H7 (cell line): ENCODE data around the gene CDK17. TPM values are rescaled to one million over a fixed set of nuclear protein-coding genes. Genes with fewer than 3 reads are reported as not detected.
"Not testable (repeated sequence)": the region's sequence is repeated elsewhere in the genome, so short reads cannot be mapped to it uniquely, and the experiment has no call there.

Source experiments
- DNase-seq: peaks from one replicate; pipeline ENCODE4 v3.0.0; 2012
- H3K27me3 ChIP-seq: 2 replicates; pipeline ENCODE4 v1.6.0; 2011; ENCODE audit warnings: mild to moderate bottlenecking, low read length; ENCODE audit not compliant: control insufficient read depth, insufficient read depth
- H3K36me3 ChIP-seq: replicated peaks from 2 replicates; pipeline ENCODE4 v1.5.1; 2011; ENCODE audit warnings: low read length; ENCODE audit not compliant: control insufficient read depth, insufficient read depth
- H3K4me3 ChIP-seq: 2 replicates; pipeline ENCODE4 v1.5.1; 2011; ENCODE audit warnings: low read depth, mild to moderate bottlenecking, control low read depth, low read length, moderate library complexity; ENCODE audit not compliant: insufficient read depth
- total RNA-seq: library from RNA; depleted of rRNA; stranded (reverse); fragments of >200 nt; shearing (Covaris generic); gene quantifications from 2 replicates; pipeline ENCODE4 v1.2.3, GENCODE V29; 2014

Gene CDK17
- total RNA-seq, 1 experiment from 2014 or later = 25.5 TPM

- DNase-seq = no peak
- no peaks in the 10 kb centered on the region for H3K36me3 ChIP-seq
These were observed 13.4 kb downstream of the CDK17 start for GRCh38 chr12:96386794-96387193.

GRCh38 chr12:96383991-96384390, 16.2 kb downstream of the CDK17 start:
- Histone ChIP-seq H3K27me3 (no peaks in the 10 kb centered on the region), H3K4me3 (no peak overlapping the region), H3K36me3 (no peaks in the 10 kb centered on the region)
- DNase-seq = no peak

More at GRCh38 chr12:96386794-96387193, 13.4 kb downstream of the CDK17 start:
- H3K4me3 ChIP-seq = no peak overlapping the region
- H3K27me3 ChIP-seq = no peaks in the 10 kb centered on the region

- DNase-seq = no peak
- no peaks in the 10 kb centered on the region for H3K27me3 ChIP-seq
- no peaks in the 10 kb centered on the region for H3K36me3 ChIP-seq
- H3K4me3 ChIP-seq = no peak overlapping the region
These were observed 16.9 kb downstream of the CDK17 start for GRCh38 chr12:96383371-96383770.

DNA sequence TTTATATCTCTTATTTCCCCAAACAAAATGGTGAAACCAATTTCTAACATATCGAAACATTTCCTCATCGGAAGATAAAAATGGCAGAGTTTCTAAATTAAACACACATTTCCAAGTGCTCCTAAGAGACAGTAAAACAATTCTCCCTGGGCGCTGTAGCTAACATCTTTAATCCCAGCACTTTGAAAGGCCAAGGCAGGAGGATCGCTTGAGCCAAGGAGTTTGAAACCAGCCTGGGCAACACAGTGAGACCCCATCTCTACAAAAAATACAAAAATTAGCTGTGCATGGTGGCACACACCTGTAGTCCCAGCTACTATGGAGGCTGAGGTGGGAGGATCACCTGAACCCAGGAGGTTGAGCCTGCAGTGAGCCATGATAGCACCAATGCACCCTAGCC, 20.5 kb downstream of the CDK17 start:
- H3K4me3 ChIP-seq, H3K36me3 ChIP-seq, DNase-seq, H3K27me3 ChIP-seq: not testable (repeated sequence)

GRCh38 chr12:96378319-96378718, 21.9 kb downstream of the CDK17 start:
- no peaks in the 10 kb centered on the region for H3K36me3 ChIP-seq
- DNase-seq = no peak
- H3K4me3 ChIP-seq = no peak overlapping the region
- H3K27me3 ChIP-seq = no peaks in the 10 kb centered on the region

GRCh38 chr12:96376865-96377264, 23.4 kb downstream of the CDK17 start:
- DNase-seq = no peak
- Histone ChIP-seq H3K36me3 (no peaks in the 10 kb centered on the region), H3K4me3 (no peak overlapping the region), H3K27me3 (no peaks in the 10 kb centered on the region)

DNA sequence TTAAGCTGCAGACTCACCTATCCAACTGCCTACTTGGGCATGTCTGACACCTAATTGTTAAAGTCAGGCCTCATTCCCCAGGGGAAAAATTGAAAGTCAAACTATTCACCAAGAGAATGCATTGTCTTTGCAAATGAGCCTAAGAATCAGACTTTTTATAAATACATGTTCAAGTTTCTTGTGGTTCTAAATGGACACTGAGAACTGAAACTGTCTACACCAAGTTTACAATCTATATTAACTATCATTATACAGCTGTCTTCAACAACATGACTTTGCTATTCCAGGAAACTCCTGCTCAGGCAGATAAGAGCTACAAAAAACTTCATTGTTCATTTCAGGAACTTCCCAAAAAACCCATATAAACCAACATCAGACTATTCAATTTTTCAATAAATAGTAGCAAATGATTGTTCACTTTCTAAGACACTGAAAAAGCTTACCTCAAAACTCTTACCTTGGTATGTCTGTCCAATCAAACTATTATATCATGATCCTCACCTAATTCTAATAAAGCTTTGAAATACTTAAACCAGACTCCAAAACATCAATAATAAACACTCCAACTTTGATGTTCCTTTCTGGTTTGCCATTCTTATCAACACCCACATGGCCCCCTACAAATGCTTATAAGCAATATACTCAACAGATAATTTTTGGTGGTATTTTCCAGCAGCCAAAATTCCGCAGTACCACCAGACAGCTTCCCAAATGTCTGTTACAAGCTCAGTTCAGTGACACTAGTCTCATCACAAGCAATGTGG, 24.2 kb downstream of the CDK17 start:
- Histone ChIP-seq H3K4me3 (no peak overlapping the region), H3K36me3 (no peaks in the 10 kb centered on the region), H3K27me3 (no peaks in the 10 kb centered on the region)
- no peak for DNase-seq

GRCh38 chr12:96375170-96375569, 25.1 kb downstream of the CDK17 start:
- Histone ChIP-seq H3K36me3 (no peaks in the 10 kb centered on the region), H3K4me3 (no peak overlapping the region), H3K27me3 (no peaks in the 10 kb centered on the region)
- no peak for DNase-seq

DNA sequence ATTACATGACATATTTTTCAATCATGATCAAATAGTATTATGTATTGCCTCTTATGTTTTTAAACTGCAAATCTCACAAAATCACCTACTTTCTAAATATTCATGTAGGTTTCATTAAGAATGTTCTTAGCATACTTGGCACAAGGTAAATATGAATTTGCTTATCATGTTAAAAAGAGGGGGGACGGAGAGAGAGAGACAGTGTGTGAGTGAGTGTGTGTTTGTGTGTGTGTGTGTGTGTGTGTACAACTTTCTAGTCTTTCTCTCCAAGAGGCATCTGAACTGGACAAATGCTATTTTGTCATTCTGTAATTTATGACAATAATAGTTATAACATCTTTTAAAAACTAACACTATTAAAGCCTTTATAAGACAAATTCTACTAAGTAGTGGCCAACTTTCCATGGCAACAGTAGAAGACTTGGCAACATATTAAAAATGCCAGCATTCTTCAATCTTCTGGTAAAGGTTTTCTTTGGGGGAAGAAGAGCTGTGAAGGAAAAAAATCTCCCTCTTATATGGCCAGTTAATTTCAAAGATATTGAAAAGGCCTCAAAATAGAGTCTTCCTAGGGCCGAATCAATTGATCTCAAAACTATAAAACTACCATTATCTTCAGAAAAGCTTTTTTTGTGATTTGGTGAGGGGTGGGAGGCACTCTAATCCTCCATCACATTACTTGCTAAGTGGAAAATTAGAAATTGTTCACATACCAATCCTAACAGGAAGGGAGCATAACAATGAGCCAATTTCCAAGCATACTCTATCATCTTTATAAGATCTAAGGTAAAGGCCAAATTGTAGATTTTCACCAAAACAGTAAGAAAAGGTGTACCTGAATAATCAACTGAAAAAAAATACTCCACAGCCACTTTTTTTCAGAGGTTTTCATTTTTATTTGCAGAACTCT, 28.2 kb downstream of the CDK17 start:
- H3K36me3 ChIP-seq = no peaks in the 10 kb centered on the region
- no peak for DNase-seq
- no peak overlapping the region for H3K4me3 ChIP-seq
- no peaks in the 10 kb centered on the region for H3K27me3 ChIP-seq

- H3K36me3 ChIP-seq = no peaks in the 10 kb centered on the region
- no peak overlapping the region for H3K4me3 ChIP-seq
- no peaks in the 10 kb centered on the region for H3K27me3 ChIP-seq
- DNase-seq = no peak
These were observed 29.0 kb downstream of the CDK17 start for GRCh38 chr12:96371138-96371789.

DNA sequence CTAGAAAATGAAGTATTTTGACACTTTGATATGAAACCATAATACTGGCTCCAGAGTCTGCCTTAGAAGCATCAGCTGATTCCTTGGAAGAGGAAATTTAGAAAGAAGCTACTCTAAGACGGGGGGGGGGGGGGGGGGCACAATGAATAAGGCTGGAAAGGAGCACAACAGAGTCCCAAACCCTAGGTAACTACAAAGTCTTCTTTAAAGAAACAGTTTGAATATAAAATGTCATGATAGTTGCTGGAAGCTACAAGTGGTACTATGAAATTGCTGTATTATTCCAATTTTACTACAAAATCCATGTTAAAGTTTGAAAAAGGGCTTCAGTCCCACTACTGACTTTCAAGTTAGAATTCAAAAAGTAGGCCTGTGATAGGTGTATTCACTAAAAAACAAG, 31.6 kb downstream of the CDK17 start:
- no peak overlapping the region for H3K4me3 ChIP-seq
- H3K27me3 ChIP-seq = no peaks in the 10 kb centered on the region
- no peak for DNase-seq
- no peaks in the 10 kb centered on the region for H3K36me3 ChIP-seq

GRCh38 chr12:96368233-96368632, 32.0 kb downstream of the CDK17 start:
- Histone ChIP-seq H3K36me3 (no peaks in the 10 kb centered on the region), H3K27me3 (no peaks in the 10 kb centered on the region), H3K4me3 (no peak overlapping the region)
- no peak for DNase-seq

GRCh38 chr12:96366381-96366654, 33.9 kb downstream of the CDK17 start:
- no peaks in the 10 kb centered on the region for H3K36me3 ChIP-seq
- no peak for DNase-seq
- H3K27me3 ChIP-seq = no peaks in the 10 kb centered on the region
- H3K4me3 ChIP-seq = no peak overlapping the region

DNA sequence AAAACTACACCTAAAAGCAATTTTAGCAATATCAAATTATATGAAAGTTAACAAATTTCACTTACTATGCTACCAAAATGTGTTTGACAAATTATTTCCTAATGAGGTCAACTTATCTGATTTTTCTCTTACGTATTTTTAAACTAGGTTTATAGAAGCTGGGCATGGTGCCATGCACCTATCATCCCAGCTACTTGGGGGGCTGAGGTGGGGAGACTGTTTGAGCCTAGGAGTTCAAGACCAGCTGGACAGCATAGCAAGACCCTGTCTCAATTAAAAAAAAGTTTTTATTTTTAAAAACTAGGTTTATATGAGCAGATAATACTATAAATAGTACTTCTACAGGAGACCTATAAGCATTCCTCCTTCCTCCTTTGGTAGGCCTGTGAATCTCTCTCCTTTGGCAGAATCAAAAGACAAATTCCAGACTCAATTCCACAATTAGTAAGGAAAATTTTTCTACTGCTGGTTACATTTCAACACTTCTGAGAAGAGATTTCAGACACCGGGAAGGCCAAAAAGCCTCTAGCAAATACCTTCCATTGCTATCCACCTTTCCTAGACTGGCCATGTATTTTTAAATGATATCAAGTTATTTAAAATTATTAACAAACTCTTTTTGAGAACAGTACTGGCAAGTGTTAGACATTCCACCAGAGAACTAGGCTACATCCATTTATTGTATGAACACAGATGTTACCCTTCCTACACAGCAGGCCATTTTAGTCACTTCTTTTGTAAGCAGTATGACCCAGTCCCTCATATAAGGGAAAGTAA, 34.4 kb downstream of the CDK17 start:
- DNase-seq = no peak
- Histone ChIP-seq H3K4me3 (no peak overlapping the region), H3K27me3 (no peaks in the 10 kb centered on the region), H3K36me3 (no peaks in the 10 kb centered on the region)
